ENCODE data around the gene TMPRSS2.
"Not testable (repeated sequence)": the region's sequence is repeated elsewhere in the genome, so short reads cannot be mapped to it uniquely, and the experiment has no call there.

The TMPRSS2 gene

DNA sequence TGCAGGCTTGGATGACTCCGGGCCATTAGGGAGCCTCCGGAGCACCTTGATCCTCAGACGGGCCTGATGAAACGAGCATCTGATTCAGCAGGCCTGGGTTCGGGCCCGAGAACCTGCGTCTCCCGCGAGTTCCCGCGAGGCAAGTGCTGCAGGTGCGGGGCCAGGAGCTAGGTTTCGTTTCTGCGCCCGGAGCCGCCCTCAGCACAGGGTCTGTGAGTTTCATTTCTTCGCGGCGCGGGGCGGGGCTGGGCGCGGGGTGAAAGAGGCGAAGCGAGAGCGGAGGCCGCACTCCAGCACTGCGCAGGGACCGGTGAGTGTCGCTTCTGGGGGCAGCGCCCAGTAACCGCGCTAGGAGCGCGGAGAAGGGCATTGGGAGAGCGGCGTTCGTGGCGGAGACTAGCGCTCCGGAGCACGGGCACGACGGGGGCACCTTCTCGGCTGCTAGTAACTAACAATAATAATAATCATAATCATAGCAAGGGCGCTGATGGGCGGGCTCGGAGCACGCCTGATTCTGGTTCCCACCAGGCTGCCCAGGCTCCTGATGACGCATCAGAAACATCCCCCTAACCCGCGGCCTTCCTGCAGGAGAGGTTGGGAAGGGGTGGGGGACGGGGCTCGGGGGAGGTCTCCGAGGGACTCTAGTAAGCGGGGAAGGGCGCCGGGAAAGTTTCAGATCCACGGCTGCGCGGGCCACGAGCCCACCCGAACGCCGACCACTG, 81.8 kb downstream of the TMPRSS2 start, which contains the start of gene MX1:
MX1 (plus strand) TSS at position 286 of the 722 bp plus-strand sequence. CDS start 5,832 bp downstream, outside the sequence.
- peak within 1 kb of the TSS; percentile 58 for H3K4me3 ChIP-seq (ENCODE audit: low read depth, low read length)
- TF ChIP-seq, protein P1, sequence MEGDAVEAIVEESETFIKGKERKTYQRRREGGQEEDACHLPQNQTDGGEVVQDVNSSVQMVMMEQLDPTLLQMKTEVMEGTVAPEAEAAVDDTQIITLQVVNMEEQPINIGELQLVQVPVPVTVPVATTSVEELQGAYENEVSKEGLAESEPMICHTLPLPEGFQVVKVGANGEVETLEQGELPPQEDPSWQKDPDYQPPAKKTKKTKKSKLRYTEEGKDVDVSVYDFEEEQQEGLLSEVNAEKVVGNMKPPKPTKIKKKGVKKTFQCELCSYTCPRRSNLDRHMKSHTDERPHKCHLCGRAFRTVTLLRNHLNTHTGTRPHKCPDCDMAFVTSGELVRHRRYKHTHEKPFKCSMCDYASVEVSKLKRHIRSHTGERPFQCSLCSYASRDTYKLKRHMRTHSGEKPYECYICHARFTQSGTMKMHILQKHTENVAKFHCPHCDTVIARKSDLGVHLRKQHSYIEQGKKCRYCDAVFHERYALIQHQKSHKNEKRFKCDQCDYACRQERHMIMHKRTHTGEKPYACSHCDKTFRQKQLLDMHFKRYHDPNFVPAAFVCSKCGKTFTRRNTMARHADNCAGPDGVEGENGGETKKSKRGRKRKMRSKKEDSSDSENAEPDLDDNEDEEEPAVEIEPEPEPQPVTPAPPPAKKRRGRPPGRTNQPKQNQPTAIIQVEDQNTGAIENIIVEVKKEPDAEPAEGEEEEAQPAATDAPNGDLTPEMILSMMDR (IDR thresholded peaks at IDR 0.05; ENCODE audit: insufficient read depth, low read length, missing control alignments), result no peak
- CTCF ChIA-PET, result interaction anchor here (1.6 kb wide), 1 partner anchor 33 kb away, joined by 3 read pairs; no protein-coding TSS in a partner anchor
- POLR2A ChIA-PET, result no interaction called here
- DNase-seq (ENCODE audit: low read depth, low spot score), result no peak

- no peak for DNase-seq (ENCODE audit: low read depth, low spot score)
- ChIA-PET POLR2A (no interaction called here), CTCF (interaction anchor here (1.6 kb wide), 1 partner anchor 34 kb away, joined by 3 read pairs; no protein-coding TSS in a partner anchor)
- H3K4me3 ChIP-seq (ENCODE audit: low read depth, low read length), result peak overlapping the region; percentile 58
- TF ChIP-seq, protein P1 (IDR thresholded peaks at IDR 0.05; ENCODE audit: insufficient read depth, low read length, missing control alignments), result no peak
Measured at GRCh38 chr21:41425588-41425953, 82.4 kb downstream of the TMPRSS2 start.

GRCh38 chr21:41423305-41423636, 84.7 kb downstream of the TMPRSS2 start:
- H3K4me3 ChIP-seq (ENCODE audit: low read depth, low read length); POLR2A ChIA-PET; DNase-seq (ENCODE audit: low read depth, low spot score): not testable (repeated sequence)
- CTCF ChIA-PET, result interaction anchor here (1.0 to 2.4 kb wide), 2 partner anchors 140 to 393 kb away, joined by 3 to 7 read pairs; no protein-coding TSS in a partner anchor

DNA sequence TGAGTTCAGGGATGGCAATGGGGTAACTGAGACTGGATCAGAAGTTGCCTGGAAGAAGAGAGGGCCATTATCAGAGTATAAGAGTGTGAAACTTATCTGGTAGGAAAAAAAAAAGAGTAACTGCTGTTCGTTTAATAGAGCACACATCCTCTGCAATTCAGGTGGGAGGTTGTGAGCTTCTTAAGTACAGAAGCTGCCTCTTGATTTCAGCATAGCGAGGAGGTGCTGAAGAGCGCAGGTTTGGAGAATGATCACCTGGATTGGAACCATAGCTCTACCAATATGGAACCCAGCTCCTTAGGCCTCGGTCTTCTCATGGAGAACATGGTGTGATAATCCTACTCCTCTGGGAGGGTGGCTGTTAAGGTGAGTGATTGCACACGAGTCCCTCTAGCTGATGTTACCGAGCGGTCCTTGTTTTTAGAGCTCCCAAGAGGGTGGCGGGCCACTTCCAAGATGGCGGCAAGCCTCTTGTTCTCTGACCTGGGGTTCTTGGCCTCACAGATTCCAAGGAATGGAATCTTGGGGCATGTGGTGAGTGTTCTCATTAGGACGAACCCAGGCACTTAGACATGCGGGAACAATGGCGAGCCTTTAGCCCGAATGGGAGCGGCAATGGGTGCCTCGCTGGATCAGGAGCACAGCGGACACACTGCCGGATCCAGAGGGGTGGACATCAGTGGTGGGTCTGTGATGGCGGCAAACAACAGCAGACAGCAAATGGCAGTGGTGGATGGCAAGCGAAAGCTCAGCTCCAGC, 85.2 kb downstream of the TMPRSS2 start:
- CTCF ChIA-PET, result interaction anchor here (1.0 to 2.4 kb wide), 2 partner anchors 139 to 394 kb away, joined by 3 to 7 read pairs; no protein-coding TSS in a partner anchor
- DNase-seq (ENCODE audit: low read depth, low spot score), result no peak
- TF ChIP-seq, protein P1 (IDR thresholded peaks at IDR 0.05; ENCODE audit: insufficient read depth, low read length, missing control alignments), result no peak
- POLR2A ChIA-PET, result no interaction called here
- no peak overlapping the region for H3K4me3 ChIP-seq (ENCODE audit: low read depth, low read length)

GRCh38 chr21:41420998-41421397, 87.0 kb downstream of the TMPRSS2 start:
- H3K4me3 ChIP-seq (ENCODE audit: low read depth, low read length); DNase-seq (ENCODE audit: low read depth, low spot score); POLR2A ChIA-PET; CTCF ChIA-PET: not testable (repeated sequence)

DNA sequence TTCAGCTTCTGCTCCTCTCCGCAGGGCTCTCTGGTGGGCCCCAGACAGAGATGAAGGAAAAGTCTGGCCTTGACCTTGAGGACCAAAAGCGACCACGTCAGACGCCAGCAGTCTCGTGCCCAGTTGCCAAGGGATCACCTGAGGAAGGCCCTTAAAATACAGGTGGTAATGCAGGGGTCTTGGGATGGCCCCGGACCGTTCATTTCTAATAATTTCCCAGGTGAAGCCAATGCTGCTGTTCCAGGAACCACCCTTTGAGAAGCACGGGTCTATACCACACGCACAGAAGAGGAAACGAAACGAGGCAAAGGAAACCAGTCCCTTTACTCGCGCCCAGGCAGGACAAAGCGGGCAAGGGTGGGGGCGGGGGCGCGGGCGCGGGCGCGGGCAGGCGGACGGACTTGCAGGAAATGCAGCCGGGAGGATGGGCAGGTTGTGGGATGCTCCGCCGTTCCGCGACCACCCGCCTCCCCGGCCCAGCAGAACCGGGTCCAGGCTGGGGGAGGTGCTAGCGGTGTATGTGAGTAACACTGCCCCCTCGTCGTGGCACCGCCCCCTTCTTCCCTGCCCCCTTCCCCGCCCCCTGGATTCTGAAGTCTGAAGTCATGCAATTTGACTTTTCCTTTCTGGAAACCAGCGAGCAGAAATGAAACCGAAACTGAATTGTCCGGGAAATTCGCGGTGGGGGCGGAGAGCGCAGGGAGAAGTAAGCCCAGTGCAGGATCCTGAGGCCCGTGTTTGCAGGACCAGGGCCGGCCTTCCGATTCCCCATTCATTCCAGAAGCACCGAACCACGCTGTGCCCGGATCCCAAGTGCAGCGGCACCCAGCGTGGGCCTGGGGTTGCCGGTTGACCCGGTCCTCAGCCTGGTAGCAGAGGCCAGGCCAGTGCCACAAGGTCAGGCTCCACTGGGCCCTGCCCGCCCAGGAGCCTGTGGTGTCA, 87.8 kb downstream of the TMPRSS2 start:
- TF ChIP-seq, protein P1 (IDR thresholded peaks at IDR 0.05; ENCODE audit: insufficient read depth, low read length, missing control alignments), result no peak
- CTCF ChIA-PET, result no interaction called here
- DNase-seq (ENCODE audit: low read depth, low spot score), result peak; percentile 10
- POLR2A ChIA-PET, result no interaction called here
- peak overlapping the region; percentile 79 for H3K4me3 ChIP-seq (ENCODE audit: low read depth, low read length)

All from AG04449 (cell line).